ENCODE data around the gene SF3A1. TPM values are rescaled to one million over a fixed set of nuclear protein-coding genes. Genes with fewer than 3 reads are reported as not detected.
A peak's percentile ranks its signal among the peaks of the same experiment; 100 is the strongest.

The SF3A1 gene
- total RNA-seq, 1 donor from 2014 or later, result 54.8 TPM

- Histone ChIP-seq H3K4me3 (ENCODE audit: low read depth, low read length) (no peak overlapping the region), H3K27me3 (ENCODE audit: control insufficient read depth, insufficient read depth, low read length) (no peaks in the 10 kb centered on the region), H3K36me3 (ENCODE audit: control insufficient read depth, insufficient read depth, low read length) (peaks cover 8% of the 10 kb centered on the region)
- DNase-seq (ENCODE audit: low read depth), result no peak
- no peak for TF ChIP-seq CTCF (IDR thresholded peaks at IDR 0.05; ENCODE audit: insufficient read depth, low read length, poor library complexity, severe bottlenecking)
These were observed 23.5 kb downstream of the SF3A1 start for GRCh38 chr22:30332994-30333706.

DNA sequence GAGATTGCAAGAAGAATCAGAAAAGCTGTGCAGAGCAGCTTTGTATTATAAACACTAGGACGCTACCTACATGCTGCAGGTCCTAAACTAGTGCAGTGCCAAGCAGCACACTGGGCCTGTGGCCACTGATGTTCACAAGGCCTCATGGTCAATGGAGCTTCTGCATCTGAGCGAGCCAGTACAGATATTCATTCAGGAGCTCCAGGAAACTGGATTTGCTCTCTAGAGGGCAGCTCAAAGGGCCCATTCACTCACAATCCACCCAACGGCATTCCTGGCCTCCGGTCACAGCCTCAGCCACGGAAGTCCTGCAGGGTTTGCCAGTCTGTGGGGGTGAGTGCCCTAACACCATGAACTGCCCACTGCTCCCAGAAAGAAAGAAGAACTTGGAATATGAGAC is 24.1 kb downstream of the SF3A1 start:
- H3K4me3 ChIP-seq (ENCODE audit: low read depth, low read length), result no peak overlapping the region
- TF ChIP-seq CTCF (IDR thresholded peaks at IDR 0.05; ENCODE audit: insufficient read depth, low read length, poor library complexity, severe bottlenecking), result no peak
- H3K36me3 ChIP-seq (ENCODE audit: control insufficient read depth, insufficient read depth, low read length), result peaks cover 6% of the 10 kb centered on the region
- H3K27me3 ChIP-seq (ENCODE audit: control insufficient read depth, insufficient read depth, low read length), result no peaks in the 10 kb centered on the region
- DNase-seq (ENCODE audit: low read depth), result no peak

DNA sequence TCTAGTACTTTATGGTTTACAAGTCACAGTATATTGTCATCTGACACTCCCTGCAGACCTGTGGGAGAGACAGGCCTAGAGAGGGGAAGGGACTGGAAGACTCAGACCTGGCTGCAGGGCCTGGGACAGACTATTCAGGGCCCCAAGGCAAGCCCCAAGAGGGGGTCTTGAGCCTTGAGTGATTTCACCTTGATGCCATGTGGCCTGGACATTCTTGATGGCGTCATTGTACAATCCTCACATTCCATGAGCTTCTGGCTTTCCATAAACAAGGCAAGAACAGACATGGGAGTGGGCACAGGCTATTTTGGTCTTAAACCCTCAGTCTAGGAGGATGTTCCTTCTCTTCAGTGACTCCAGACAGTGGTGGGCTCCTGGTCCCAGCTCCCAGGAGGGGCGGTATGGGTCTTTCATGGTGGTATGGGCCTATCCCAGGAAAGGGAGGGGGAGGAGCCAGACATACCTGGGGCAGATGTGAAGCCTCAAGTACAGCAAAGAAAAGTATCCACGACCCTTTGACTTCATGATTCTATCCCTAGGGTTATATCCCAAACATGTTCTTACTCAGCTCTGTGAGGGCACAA is 28.1 kb downstream of the SF3A1 start:
- no peak for DNase-seq (ENCODE audit: low read depth)
- no peak overlapping the region for H3K4me3 ChIP-seq (ENCODE audit: low read depth, low read length)
- TF ChIP-seq CTCF (IDR thresholded peaks at IDR 0.05; ENCODE audit: insufficient read depth, low read length, poor library complexity, severe bottlenecking), result no peak
- H3K36me3 ChIP-seq (ENCODE audit: control insufficient read depth, insufficient read depth, low read length), result peaks cover 2% of the 10 kb centered on the region
- H3K27me3 ChIP-seq (ENCODE audit: control insufficient read depth, insufficient read depth, low read length), result no peaks in the 10 kb centered on the region

DNA sequence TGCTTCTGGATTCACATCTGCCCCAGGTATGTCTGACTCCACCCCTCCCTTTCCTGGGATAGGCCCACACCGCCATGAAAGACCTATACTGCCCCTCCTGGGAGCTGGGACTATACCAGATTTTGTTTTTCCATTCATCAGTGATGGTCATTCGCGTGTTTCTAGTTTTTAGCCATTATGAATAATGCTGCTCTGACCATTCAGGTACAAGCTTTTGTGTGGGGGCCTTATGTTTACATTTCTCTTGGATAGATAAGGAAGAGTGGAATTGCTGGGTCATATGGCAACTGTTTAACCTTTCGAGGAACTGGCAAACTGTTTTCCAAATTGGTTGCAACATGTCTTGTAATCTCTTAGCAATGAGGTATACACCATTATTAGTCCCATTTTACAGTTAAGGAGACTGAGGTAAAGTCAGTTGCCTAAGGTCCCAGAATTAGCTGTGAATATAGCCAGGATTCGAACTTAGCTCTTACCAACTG is 28.8 kb downstream of the SF3A1 start:
- Histone ChIP-seq H3K4me3 (ENCODE audit: low read depth, low read length) (no peak overlapping the region), H3K36me3 (ENCODE audit: control insufficient read depth, insufficient read depth, low read length) (no peaks in the 10 kb centered on the region), H3K27me3 (ENCODE audit: control insufficient read depth, insufficient read depth, low read length) (no peaks in the 10 kb centered on the region)
- TF ChIP-seq CTCF (IDR thresholded peaks at IDR 0.05; ENCODE audit: insufficient read depth, low read length, poor library complexity, severe bottlenecking), result peak; percentile 21
- no peak for DNase-seq (ENCODE audit: low read depth)

GRCh38 chr22:30326706-30327362 is 29.9 kb downstream of the SF3A1 start, which contains the start of gene TBC1D10A:
TSS of gene TBC1D10A (minus strand) at chr22:30326941. CDS start at chr22:30326881, 60 bp downstream.
- H3K36me3 ChIP-seq (ENCODE audit: control insufficient read depth, insufficient read depth, low read length), result no peaks in the 10 kb centered on the region
- peak within 1 kb of the TSS; percentile 67 for H3K4me3 ChIP-seq (ENCODE audit: low read depth, low read length)
- no peak for TF ChIP-seq CTCF (IDR thresholded peaks at IDR 0.05; ENCODE audit: insufficient read depth, low read length, poor library complexity, severe bottlenecking)
- peak; percentile 70 for DNase-seq (ENCODE audit: low read depth)
- no peaks in the 10 kb centered on the region for H3K27me3 ChIP-seq (ENCODE audit: control insufficient read depth, insufficient read depth, low read length)

All from kidney epithelial cell (primary cell).